Left ventricle myocardium superior (tissue), 1 donor: Measurements from ENCODE around the gene GABPB2. TPM values are rescaled to one million over a fixed set of nuclear protein-coding genes. Genes with fewer than 3 reads are reported as not detected.

Source experiments
- ATAC-seq: fragments of 200-7000 bp; cut with Tn5 transposase; one replicate; pipeline ENCODE4 v1.9.1; 2020; ENCODE audit warnings: mild to moderate bottlenecking, moderate library complexity
- DNase-seq: peaks from one replicate; pipeline ENCODE4 v3.0.0-alpha.2; 2020
- intact Hi-C: fragments of 100-400 bp; cut with micrococcal nuclease; formaldehyde crosslinking; loops from one replicate; pipeline ENCODE4 v1.11.0; 2022
- long read RNA-seq: library from polyadenylated mRNA; unstranded; transcript quantifications from one replicate; pipeline ENCODE4 v2.0.0, GENCODE V29; 2021
- total RNA-seq: library from RNA; stranded (reverse); fragmentation: NEBNext Ultra II Directional; extraction: Animal tissue kit (Norgen Biotek cat#: 25700); gene quantifications from one replicate; pipeline ENCODE4 v1.2.1, GENCODE V29; 2021
- donor health status: DM: no; HTN: yes; CAD: no; lungs with severe emphysema.

The GABPB2 gene
- 9.8 TPM for total RNA-seq
- long read RNA-seq, partial matches to known transcripts = 0 of 3 reads
- long read RNA-seq, other reads (novel, unspliced or antisense) = 3 of 3 reads

GRCh38 chr1:151070474-151071276 is at the start of gene GABPB2:
GABPB2 (plus strand) TSS chr1:151070761; CDS start chr1:151088190, 17,429 bp downstream.
- peak; percentile 94 for ATAC-seq
- intact Hi-C loops = no loop called here
- peak; percentile 95 for DNase-seq

GRCh38 chr1:151024540-151025146 is 45.9 kb upstream of the GABPB2 start:
- intact Hi-C loops = no loop called here
- DNase-seq (peak; percentile 82), ATAC-seq (peak; percentile 79)

- intact Hi-C loops = no loop called here
- DNase-seq (no peak), ATAC-seq (no peak)
Observed at GRCh38 chr1:151026460-151026859, 44.1 kb upstream of the GABPB2 start.

- intact Hi-C loops = no loop called here
- no peak for DNase-seq
- no peak for ATAC-seq
Observed at GRCh38 chr1:151032164-151032563, 38.4 kb upstream of the GABPB2 start.

- no peak for DNase-seq
- ATAC-seq = peak; percentile 35
- intact Hi-C loops = no loop called here
Observed at GRCh38 chr1:151035167-151035566, 35.4 kb upstream of the GABPB2 start.

- ATAC-seq (no peak), DNase-seq (no peak)
- intact Hi-C loops = no loop called here
Observed at GRCh38 chr1:151036356-151036755, 34.2 kb upstream of the GABPB2 start, which contains the start of gene BNIPL. BNIPL (plus strand) TSS chr1:151036586; CDS start chr1:151036726, 140 bp downstream.

GRCh38 chr1:151037032-151037431 is 33.5 kb upstream of the GABPB2 start:
- ATAC-seq = no peak
- intact Hi-C loops = no loop called here

GRCh38 chr1:151039521-151039920 is 31.0 kb upstream of the GABPB2 start:
- DNase-seq = no peak
- intact Hi-C loops = no loop called here

More at GRCh38 chr1:151037032-151037431, 33.5 kb upstream of the GABPB2 start:
- no peak for DNase-seq

GRCh38 chr1:151043163-151043562 is 27.4 kb upstream of the GABPB2 start:
- no peak for ATAC-seq
- intact Hi-C loops = no loop called here
- DNase-seq = no peak

More at GRCh38 chr1:151039521-151039920, 31.0 kb upstream of the GABPB2 start:
- ATAC-seq = no peak

GRCh38 chr1:151047591-151047924 is 23.0 kb upstream of the GABPB2 start, which contains the start of gene C1orf56:
C1orf56 (plus strand) TSS chr1:151047751; CDS start chr1:151047848, 97 bp downstream.
- DNase-seq = peak; percentile 83
- ATAC-seq = peak; percentile 88
- intact Hi-C loops = no loop called here

GRCh38 chr1:151047925-151048644 is 22.5 kb upstream of the GABPB2 start:
- DNase-seq (peak; percentile 80), ATAC-seq (peak; percentile 83)
- intact Hi-C loops = no loop called here

- ATAC-seq (no peak), DNase-seq (no peak)
- intact Hi-C loops = no loop called here
Observed at GRCh38 chr1:151048645-151049032, 21.9 kb upstream of the GABPB2 start.

- DNase-seq = no peak
- intact Hi-C loops = no loop called here
- ATAC-seq = no peak
Observed at GRCh38 chr1:151049458-151049857, 21.1 kb upstream of the GABPB2 start.

- intact Hi-C loops = no loop called here
- ATAC-seq = no peak
Observed at GRCh38 chr1:151050051-151050688, 20.4 kb upstream of the GABPB2 start.

GRCh38 chr1:151051356-151052009 is 19.1 kb upstream of the GABPB2 start:
- no peak for DNase-seq
- intact Hi-C loops = no loop called here

More at GRCh38 chr1:151050051-151050688, 20.4 kb upstream of the GABPB2 start:
- DNase-seq = no peak

GRCh38 chr1:151054971-151055547 is 15.5 kb upstream of the GABPB2 start:
- intact Hi-C loops = no loop called here
- ATAC-seq (no peak), DNase-seq (no peak)

More at GRCh38 chr1:151051356-151052009, 19.1 kb upstream of the GABPB2 start:
- no peak for ATAC-seq

GRCh38 chr1:151055581-151055980 is 15.0 kb upstream of the GABPB2 start:
- no peak for DNase-seq
- no peak for ATAC-seq
- intact Hi-C loops = no loop called here

- intact Hi-C loops = no loop called here
- ATAC-seq (no peak), DNase-seq (no peak)
Observed at GRCh38 chr1:151056149-151056548, 14.4 kb upstream of the GABPB2 start.
